Measurements from ENCODE around the gene TMEM125. TPM values are rescaled to one million over a fixed set of nuclear protein-coding genes. Genes with fewer than 3 reads are reported as not detected.

TMEM125 gene
- total and polyA plus RNA-seq, 10 of the 15 experiments (the other 5 are each of a cell fraction or from before 2014, with no cell fraction given), result 0.28 TPM; not detected in 9

DNA sequence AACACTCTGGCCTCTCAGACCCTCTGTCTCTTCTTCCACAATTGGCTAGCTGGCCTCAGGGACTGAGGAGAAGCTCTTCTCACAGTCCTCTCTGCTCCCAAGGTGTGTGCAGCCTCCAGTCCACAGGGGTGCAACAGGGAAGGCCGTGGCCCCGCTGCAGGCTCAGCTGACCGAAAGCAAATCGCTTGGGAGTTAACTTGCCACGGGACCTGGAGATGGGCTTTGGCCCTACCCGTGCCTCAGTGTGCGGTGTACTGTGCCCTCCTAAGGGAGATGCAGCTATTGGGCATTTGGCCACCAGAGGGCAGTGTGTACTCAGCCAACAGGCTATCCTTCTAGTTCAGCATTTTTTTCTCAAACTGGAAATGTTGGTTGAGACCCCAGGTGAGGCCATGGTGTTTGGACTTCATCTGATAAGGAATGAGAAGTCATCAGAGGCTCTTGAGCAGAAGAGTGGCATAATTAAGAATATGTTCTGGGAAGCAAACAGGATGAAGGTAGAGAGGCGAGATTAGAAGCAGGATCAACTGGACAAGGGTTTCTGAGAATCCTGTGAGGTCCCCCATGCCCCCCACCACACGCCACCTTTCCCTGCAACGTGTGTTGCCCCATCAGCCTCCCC, 42.5 kb upstream of the TMEM125 start:
- Histone ChIP-seq H4K20me1 (ENCODE audit: control insufficient read depth, insufficient read depth) (no peaks in the 10 kb centered on the region), H3K4me2 (ENCODE audit: control insufficient read depth, insufficient read depth) (no peak overlapping the region), H3K9ac (ENCODE audit: control insufficient read depth, insufficient read depth, low read length) (no peak overlapping the region), H3K36me3 (ENCODE audit: control insufficient read depth in 2 of 2, insufficient read depth in 2 of 2, low read length in 1 of 2) (peaks cover 0 to 15% of the 10 kb centered on the region in 2 experiments; a peak in 3 of 4 replicates), H3K4me3 (no peak overlapping the region), H3K9me3 (replicated peaks; ENCODE audit: control insufficient read depth, insufficient read depth, low read length) (no peaks in the 10 kb centered on the region), H3K79me2 (ENCODE audit: control insufficient read depth, insufficient read depth, low read length) (no peaks in the 10 kb centered on the region), H3K4me1 (ENCODE audit: control insufficient read depth, insufficient read depth, low read length) (no peaks in the 10 kb centered on the region; the same call in none of the 2 replicates), H3K27ac (ENCODE audit: control insufficient read depth, insufficient read depth) (no peak overlapping the region), H2AFZ (ENCODE audit: control insufficient read depth, low read depth, low read length) (0 out of 2 replicates have a peak overlapping the region, but pooled peaks have one; percentile 20), H3K27me3 (replicated peaks in 1 of 2; ENCODE audit: control insufficient read depth in 2 of 2, insufficient read depth in 2 of 2, low read length in 1 of 2) (no peaks in the 10 kb centered on the region)
- in situ Hi-C loops (cut with MboI) (loop anchor here (5.0 kb wide), 1 partner anchor 185 kb away; no protein-coding TSS in a partner anchor), intact Hi-C loops (cut with micrococcal nuclease; ENCODE audit: unreplicated experiment) (loop anchor here (1.0 to 10.0 kb wide), 3 partner anchors 187 to 428 kb away; partner anchors contain the start of gene KDM4A)
- RAD21 ChIA-PET (ENCODE audit: unreplicated experiment), result interaction anchor here (0.6 to 2.1 kb wide), 22 partner anchors 8 to 707 kb away, joined by 3 to 37 read pairs (median 6); partner anchors contain the start of genes ARTN, CDC20, ELOVL1 and KDM4A
- DNase-seq (ENCODE audit: low read depth, low spot score), result peak; percentile 34
- CTCF ChIA-PET, result interaction anchor here (0.6 to 2.4 kb wide), 53 partner anchors 8 to 821 kb away, joined by 3 to 61 read pairs (median 4); partner anchors contain the start of genes CDC20, CFAP57, EBNA1BP2 and ELOVL1
- POLR2A ChIA-PET, result interaction anchor here (1.1 to 1.2 kb wide), 2 partner anchors 12 to 187 kb away, joined by 4 to 5 read pairs; no protein-coding TSS in a partner anchor
- ATAC-seq, result peak; percentile 99
- 11% methylated on average over 10 of the region's 10 CpGs for WGBS (ENCODE audit: insufficient coverage, insufficient replicate concordance, low lambda C conversion rate, missing lambda C conversion rate)
- BruUV-seq (replicated peaks), result no TSS peak
- FAIRE-seq, result peak; percentile 72
- SMC1A ChIA-PET (ENCODE audit: uncharacterized antibody, unreplicated experiment), result interaction anchor here (0.6 to 6.5 kb wide), 31 partner anchors 10 to 708 kb away, joined by 3 to 63 read pairs (median 4); partner anchors contain the start of genes CDC20, CFAP57, EBNA1BP2 and ELOVL1
- no peak for TF ChIP-seq SRF (IDR thresholded peaks at IDR 0.05; ENCODE audit: low read depth in 2 of 2, low read length in 2 of 2)
- no peak for TF ChIP-seq ZBTB40 (IDR thresholded peaks at IDR 0.05; ENCODE audit: borderline replicate concordance)
- TF ChIP-seq RAD21 (IDR thresholded peaks at IDR 0.05; ENCODE audit: insufficient read depth, low read depth, low read length), result peak; percentile 97
- TF ChIP-seq, protein P1, sequence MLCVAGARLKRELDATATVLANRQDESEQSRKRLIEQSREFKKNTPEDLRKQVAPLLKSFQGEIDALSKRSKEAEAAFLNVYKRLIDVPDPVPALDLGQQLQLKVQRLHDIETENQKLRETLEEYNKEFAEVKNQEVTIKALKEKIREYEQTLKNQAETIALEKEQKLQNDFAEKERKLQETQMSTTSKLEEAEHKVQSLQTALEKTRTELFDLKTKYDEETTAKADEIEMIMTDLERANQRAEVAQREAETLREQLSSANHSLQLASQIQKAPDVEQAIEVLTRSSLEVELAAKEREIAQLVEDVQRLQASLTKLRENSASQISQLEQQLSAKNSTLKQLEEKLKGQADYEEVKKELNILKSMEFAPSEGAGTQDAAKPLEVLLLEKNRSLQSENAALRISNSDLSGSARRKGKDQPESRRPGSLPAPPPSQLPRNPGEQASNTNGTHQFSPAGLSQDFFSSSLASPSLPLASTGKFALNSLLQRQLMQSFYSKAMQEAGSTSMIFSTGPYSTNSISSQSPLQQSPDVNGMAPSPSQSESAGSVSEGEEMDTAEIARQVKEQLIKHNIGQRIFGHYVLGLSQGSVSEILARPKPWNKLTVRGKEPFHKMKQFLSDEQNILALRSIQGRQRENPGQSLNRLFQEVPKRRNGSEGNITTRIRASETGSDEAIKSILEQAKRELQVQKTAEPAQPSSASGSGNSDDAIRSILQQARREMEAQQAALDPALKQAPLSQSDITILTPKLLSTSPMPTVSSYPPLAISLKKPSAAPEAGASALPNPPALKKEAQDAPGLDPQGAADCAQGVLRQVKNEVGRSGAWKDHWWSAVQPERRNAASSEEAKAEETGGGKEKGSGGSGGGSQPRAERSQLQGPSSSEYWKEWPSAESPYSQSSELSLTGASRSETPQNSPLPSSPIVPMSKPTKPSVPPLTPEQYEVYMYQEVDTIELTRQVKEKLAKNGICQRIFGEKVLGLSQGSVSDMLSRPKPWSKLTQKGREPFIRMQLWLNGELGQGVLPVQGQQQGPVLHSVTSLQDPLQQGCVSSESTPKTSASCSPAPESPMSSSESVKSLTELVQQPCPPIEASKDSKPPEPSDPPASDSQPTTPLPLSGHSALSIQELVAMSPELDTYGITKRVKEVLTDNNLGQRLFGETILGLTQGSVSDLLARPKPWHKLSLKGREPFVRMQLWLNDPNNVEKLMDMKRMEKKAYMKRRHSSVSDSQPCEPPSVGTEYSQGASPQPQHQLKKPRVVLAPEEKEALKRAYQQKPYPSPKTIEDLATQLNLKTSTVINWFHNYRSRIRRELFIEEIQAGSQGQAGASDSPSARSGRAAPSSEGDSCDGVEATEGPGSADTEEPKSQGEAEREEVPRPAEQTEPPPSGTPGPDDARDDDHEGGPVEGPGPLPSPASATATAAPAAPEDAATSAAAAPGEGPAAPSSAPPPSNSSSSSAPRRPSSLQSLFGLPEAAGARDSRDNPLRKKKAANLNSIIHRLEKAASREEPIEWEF (IDR thresholded peaks at IDR 0.05; ENCODE audit: insufficient replicate concordance, low read depth, low read length), result no peak
- TF ChIP-seq, protein P2, sequence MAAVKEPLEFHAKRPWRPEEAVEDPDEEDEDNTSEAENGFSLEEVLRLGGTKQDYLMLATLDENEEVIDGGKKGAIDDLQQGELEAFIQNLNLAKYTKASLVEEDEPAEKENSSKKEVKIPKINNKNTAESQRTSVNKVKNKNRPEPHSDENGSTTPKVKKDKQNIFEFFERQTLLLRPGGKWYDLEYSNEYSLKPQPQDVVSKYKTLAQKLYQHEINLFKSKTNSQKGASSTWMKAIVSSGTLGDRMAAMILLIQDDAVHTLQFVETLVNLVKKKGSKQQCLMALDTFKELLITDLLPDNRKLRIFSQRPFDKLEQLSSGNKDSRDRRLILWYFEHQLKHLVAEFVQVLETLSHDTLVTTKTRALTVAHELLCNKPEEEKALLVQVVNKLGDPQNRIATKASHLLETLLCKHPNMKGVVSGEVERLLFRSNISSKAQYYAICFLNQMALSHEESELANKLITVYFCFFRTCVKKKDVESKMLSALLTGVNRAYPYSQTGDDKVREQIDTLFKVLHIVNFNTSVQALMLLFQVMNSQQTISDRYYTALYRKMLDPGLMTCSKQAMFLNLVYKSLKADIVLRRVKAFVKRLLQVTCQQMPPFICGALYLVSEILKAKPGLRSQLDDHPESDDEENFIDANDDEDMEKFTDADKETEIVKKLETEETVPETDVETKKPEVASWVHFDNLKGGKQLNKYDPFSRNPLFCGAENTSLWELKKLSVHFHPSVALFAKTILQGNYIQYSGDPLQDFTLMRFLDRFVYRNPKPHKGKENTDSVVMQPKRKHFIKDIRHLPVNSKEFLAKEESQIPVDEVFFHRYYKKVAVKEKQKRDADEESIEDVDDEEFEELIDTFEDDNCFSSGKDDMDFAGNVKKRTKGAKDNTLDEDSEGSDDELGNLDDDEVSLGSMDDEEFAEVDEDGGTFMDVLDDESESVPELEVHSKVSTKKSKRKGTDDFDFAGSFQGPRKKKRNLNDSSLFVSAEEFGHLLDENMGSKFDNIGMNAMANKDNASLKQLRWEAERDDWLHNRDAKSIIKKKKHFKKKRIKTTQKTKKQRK (IDR thresholded peaks at IDR 0.05; ENCODE audit: low read depth, low read length), result no peak

Data from GM12878 (cell line).